Measurements from ENCODE around the gene CDS2. TPM values are rescaled to one million over a fixed set of nuclear protein-coding genes. Genes with fewer than 3 reads are reported as not detected.
A peak's percentile ranks its signal among the peaks of the same experiment; 100 is the strongest.

CDS2 gene
- total and polyA plus RNA-seq, 2 of the 13 experiments (the other 11 are each of a cell fraction or from before 2014, with no cell fraction given): 81.3 to 153 TPM

GRCh38 chr20:5172903-5173463, 46.2 kb downstream of the CDS2 start (continued):
- TF ChIP-seq, protein P1, sequence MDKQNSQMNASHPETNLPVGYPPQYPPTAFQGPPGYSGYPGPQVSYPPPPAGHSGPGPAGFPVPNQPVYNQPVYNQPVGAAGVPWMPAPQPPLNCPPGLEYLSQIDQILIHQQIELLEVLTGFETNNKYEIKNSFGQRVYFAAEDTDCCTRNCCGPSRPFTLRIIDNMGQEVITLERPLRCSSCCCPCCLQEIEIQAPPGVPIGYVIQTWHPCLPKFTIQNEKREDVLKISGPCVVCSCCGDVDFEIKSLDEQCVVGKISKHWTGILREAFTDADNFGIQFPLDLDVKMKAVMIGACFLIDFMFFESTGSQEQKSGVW (CRISPR knock-in tag; IDR thresholded peaks at IDR 0.05; ENCODE audit: borderline replicate concordance): no peak
- no peak for TF ChIP-seq TSC22D2 (CRISPR knock-in tag; IDR thresholded peaks at IDR 0.05; ENCODE audit: borderline replicate concordance)
- no peak for TF ChIP-seq ZNF879 (CRISPR knock-in tag; IDR thresholded peaks at IDR 0.05)
- TF ChIP-seq TOPORS (CRISPR knock-in tag; IDR thresholded peaks at IDR 0.05): peak; percentile 56
- TF ChIP-seq, protein P2, sequence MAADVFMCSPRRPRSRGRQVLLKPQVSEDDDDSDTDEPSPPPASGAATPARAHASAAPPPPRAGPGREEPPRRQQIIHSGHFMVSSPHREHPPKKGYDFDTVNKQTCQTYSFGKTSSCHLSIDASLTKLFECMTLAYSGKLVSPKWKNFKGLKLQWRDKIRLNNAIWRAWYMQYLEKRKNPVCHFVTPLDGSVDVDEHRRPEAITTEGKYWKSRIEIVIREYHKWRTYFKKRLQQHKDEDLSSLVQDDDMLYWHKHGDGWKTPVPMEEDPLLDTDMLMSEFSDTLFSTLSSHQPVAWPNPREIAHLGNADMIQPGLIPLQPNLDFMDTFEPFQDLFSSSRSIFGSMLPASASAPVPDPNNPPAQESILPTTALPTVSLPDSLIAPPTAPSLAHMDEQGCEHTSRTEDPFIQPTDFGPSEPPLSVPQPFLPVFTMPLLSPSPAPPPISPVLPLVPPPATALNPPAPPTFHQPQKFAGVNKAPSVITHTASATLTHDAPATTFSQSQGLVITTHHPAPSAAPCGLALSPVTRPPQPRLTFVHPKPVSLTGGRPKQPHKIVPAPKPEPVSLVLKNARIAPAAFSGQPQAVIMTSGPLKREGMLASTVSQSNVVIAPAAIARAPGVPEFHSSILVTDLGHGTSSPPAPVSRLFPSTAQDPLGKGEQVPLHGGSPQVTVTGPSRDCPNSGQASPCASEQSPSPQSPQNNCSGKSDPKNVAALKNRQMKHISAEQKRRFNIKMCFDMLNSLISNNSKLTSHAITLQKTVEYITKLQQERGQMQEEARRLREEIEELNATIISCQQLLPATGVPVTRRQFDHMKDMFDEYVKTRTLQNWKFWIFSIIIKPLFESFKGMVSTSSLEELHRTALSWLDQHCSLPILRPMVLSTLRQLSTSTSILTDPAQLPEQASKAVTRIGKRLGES (CRISPR knock-in tag; IDR thresholded peaks at IDR 0.05; ENCODE audit: borderline replicate concordance): no peak
- TF ChIP-seq PATZ1 (CRISPR knock-in tag; IDR thresholded peaks at IDR 0.05): no peak
- TF ChIP-seq, protein P3, sequence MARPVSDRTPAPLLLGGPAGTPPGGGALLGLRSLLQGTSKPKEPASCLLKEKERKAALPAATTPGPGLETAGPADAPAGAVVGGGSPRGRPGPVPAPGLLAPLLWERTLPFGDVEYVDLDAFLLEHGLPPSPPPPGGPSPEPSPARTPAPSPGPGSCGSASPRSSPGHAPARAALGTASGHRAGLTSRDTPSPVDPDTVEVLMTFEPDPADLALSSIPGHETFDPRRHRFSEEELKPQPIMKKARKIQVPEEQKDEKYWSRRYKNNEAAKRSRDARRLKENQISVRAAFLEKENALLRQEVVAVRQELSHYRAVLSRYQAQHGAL (CRISPR knock-in tag; IDR thresholded peaks at IDR 0.05; ENCODE audit: not compliant biosample characterization): no peak
- no peak for TF ChIP-seq ZNF496 (CRISPR knock-in tag; IDR thresholded peaks at IDR 0.05; ENCODE audit: insufficient replicate concordance)
- TF ChIP-seq, protein P4, sequence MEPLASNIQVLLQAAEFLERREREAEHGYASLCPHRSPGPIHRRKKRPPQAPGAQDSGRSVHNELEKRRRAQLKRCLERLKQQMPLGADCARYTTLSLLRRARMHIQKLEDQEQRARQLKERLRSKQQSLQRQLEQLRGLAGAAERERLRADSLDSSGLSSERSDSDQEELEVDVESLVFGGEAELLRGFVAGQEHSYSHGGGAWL (CRISPR knock-in tag; IDR thresholded peaks at IDR 0.05): no peak
- TF ChIP-seq GLMP (CRISPR knock-in tag; IDR thresholded peaks at IDR 0.05; ENCODE audit: borderline replicate concordance): no peak
- no peak for TF ChIP-seq CC2D1A (CRISPR knock-in tag; IDR thresholded peaks at IDR 0.05)
- peak; percentile 14; the same call in 1 of the 2 replicates for TF ChIP-seq ZNF501 (CRISPR knock-in tag; IDR thresholded peaks at IDR 0.05)
- TF ChIP-seq SALL1 (CRISPR knock-in tag; IDR thresholded peaks at IDR 0.05): peak; percentile 89
- TF ChIP-seq, protein P5, sequence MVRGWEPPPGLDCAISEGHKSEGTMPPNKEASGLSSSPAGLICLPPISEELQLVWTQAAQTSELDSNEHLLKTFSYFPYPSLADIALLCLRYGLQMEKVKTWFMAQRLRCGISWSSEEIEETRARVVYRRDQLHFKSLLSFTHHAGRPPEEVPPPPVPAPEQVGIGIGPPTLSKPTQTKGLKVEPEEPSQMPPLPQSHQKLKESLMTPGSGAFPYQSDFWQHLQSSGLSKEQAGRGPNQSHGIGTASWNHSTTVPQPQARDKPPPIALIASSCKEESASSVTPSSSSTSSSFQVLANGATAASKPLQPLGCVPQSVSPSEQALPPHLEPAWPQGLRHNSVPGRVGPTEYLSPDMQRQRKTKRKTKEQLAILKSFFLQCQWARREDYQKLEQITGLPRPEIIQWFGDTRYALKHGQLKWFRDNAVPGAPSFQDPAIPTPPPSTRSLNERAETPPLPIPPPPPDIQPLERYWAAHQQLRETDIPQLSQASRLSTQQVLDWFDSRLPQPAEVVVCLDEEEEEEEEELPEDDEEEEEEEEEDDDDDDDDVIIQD (CRISPR knock-in tag; IDR thresholded peaks at IDR 0.05; ENCODE audit: low read depth): peak; percentile 89
- TF ChIP-seq, protein P6, sequence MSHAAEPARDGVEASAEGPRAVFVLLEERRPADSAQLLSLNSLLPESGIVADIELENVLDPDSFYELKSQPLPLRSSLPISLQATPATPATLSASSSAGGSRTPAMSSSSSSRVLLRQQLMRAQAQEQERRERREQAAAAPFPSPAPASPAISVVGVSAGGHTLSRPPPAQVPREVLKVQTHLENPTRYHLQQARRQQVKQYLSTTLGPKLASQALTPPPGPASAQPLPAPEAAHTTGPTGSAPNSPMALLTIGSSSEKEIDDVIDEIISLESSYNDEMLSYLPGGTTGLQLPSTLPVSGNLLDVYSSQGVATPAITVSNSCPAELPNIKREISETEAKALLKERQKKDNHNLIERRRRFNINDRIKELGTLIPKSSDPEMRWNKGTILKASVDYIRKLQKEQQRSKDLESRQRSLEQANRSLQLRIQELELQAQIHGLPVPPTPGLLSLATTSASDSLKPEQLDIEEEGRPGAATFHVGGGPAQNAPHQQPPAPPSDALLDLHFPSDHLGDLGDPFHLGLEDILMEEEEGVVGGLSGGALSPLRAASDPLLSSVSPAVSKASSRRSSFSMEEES (CRISPR knock-in tag; IDR thresholded peaks at IDR 0.05): no peak
- TF ChIP-seq TOE1 (CRISPR knock-in tag; IDR thresholded peaks at IDR 0.05): no peak
- TF ChIP-seq GLI4 (CRISPR knock-in tag; IDR thresholded peaks at IDR 0.05; ENCODE audit: borderline replicate concordance): 0 out of 2 replicates have a peak, but pooled peaks have one; percentile 61

Measured in HepG2 (cell line).